ENCODE data around the gene CSNK1A1.
"Not testable (repeated sequence)": the region's sequence is repeated elsewhere in the genome, so short reads cannot be mapped to it uniquely, and the experiment has no call there.

The CSNK1A1 gene

GRCh38 chr5:149445343-149445738 is 105.9 kb downstream of the CSNK1A1 start:
- TF ChIP-seq, protein P1, sequence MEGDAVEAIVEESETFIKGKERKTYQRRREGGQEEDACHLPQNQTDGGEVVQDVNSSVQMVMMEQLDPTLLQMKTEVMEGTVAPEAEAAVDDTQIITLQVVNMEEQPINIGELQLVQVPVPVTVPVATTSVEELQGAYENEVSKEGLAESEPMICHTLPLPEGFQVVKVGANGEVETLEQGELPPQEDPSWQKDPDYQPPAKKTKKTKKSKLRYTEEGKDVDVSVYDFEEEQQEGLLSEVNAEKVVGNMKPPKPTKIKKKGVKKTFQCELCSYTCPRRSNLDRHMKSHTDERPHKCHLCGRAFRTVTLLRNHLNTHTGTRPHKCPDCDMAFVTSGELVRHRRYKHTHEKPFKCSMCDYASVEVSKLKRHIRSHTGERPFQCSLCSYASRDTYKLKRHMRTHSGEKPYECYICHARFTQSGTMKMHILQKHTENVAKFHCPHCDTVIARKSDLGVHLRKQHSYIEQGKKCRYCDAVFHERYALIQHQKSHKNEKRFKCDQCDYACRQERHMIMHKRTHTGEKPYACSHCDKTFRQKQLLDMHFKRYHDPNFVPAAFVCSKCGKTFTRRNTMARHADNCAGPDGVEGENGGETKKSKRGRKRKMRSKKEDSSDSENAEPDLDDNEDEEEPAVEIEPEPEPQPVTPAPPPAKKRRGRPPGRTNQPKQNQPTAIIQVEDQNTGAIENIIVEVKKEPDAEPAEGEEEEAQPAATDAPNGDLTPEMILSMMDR (IDR thresholded peaks at IDR 0.05; ENCODE audit: low read depth, low read length) = no peak
- no peak for DNase-seq

DNA sequence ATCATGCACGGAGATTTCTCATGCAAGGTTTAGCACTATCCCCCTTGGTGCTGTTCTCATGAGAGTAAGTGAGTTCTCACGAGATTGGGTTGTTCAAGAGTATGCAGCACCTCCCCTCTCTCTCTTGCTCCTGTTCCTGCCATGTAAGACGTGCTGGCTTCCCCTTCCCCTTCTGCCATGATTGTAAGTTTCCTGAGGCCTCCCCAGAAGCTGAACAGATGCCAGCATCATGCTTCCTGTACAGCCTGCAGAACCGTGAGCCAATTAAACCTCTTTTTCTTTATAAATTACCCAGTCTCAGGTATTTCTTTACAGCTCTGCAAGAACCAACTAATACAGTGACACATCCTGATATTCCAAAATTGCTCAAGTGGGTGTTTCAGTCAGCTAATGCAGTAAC is 106.8 kb downstream of the CSNK1A1 start:
- not testable (repeated sequence) for H3K27me3 ChIP-seq; H3K4me3 ChIP-seq (ENCODE audit: low read depth, low read length); DNase-seq; H3K4me1 ChIP-seq; H3K36me3 ChIP-seq; H3K9me3 ChIP-seq

More at GRCh38 chr5:149445343-149445738, 105.9 kb downstream of the CSNK1A1 start:
- H3K36me3 ChIP-seq = no peaks in the 10 kb centered on the region
- no peaks in the 10 kb centered on the region for H3K27me3 ChIP-seq
- peaks cover 4% of the 10 kb centered on the region for H3K4me1 ChIP-seq
- no peaks in the 10 kb centered on the region for H3K9me3 ChIP-seq
- H3K4me3 ChIP-seq (ENCODE audit: low read depth, low read length) = no peak overlapping the region

- Histone ChIP-seq H3K27me3 (no peaks in the 10 kb centered on the region), H3K4me1 (peaks cover 4% of the 10 kb centered on the region), H3K9me3 (no peaks in the 10 kb centered on the region), H3K36me3 (no peaks in the 10 kb centered on the region), H3K4me3 (ENCODE audit: low read depth, low read length) (no peak overlapping the region)
- DNase-seq = no peak
- TF ChIP-seq, protein P1 (IDR thresholded peaks at IDR 0.05; ENCODE audit: low read depth, low read length) = no peak
Measured at GRCh38 chr5:149443210-149443609, 108.0 kb downstream of the CSNK1A1 start.

- no peaks in the 10 kb centered on the region for H3K36me3 ChIP-seq
- H3K4me1 ChIP-seq = peaks cover 4% of the 10 kb centered on the region
- H3K9me3 ChIP-seq = no peaks in the 10 kb centered on the region
- peak; percentile 89 for DNase-seq
- TF ChIP-seq, protein P1 (IDR thresholded peaks at IDR 0.05; ENCODE audit: low read depth, low read length) = peak; percentile 90
- no peaks in the 10 kb centered on the region for H3K27me3 ChIP-seq
- no peak overlapping the region for H3K4me3 ChIP-seq (ENCODE audit: low read depth, low read length)
Measured at GRCh38 chr5:149442563-149443182, 108.6 kb downstream of the CSNK1A1 start.
